Measurements from ENCODE around the gene ITGB1BP1. TPM values are rescaled to one million over a fixed set of nuclear protein-coding genes. Genes with fewer than 3 reads are reported as not detected.

The ITGB1BP1 gene
- total and polyA plus RNA-seq, 9 of the 15 experiments (the other 6 are each of a cell fraction or from before 2014, with no cell fraction given), result 37.8 to 95.3 (median 50.4) TPM

DNA sequence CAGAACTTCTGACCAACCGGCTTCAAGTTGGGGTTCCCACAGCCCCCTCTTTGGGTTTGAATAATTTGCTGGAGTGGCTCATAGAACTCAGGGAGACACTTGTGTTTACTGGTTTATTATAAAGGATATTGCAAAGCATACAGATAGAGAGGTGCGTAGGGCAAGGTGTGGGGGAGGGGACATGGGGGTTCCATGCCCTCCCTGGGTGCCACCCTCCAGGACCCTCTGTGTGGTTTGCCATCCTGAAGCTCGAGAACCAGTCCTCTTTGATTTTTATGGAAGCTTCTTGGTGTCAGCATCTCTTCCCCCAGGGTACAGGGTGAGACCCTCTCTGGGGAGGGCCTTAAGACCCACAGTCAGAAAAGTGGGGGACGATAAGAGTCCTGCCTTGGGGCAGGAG, 38.8 kb downstream of the ITGB1BP1 start:
- ATAC-seq (no peak), DNase-seq (ENCODE audit: extremely low read depth in 1 of 4, low spot score in 3 of 4) (no peak), FAIRE-seq (no peak)
- CTCF ChIA-PET (ENCODE audit: low intra/inter-chr PET ratio), result no interaction called here
- Histone ChIP-seq H2AFZ (ENCODE audit: low read depth, low read length) (no peak overlapping the region), H3K9me3 (replicated peaks; ENCODE audit: control insufficient read depth, insufficient read depth, low read depth, low read length) (no peaks in the 10 kb centered on the region), H3K4me3 (no peak overlapping the region), H3K36me3 (ENCODE audit: control insufficient read depth, insufficient read depth, low read length) (no peaks in the 10 kb centered on the region), H3K27ac (ENCODE audit: extremely low read depth, low read depth, low read length) (no peak overlapping the region), H4K20me1 (replicated peaks; ENCODE audit: control insufficient read depth, insufficient read depth, low read length) (no peaks in the 10 kb centered on the region), H3K9ac (ENCODE audit: insufficient read depth in 1 of 2, low read depth in 2 of 2, low read length in 2 of 2) (no peak overlapping the region), H3K27me3 (ENCODE audit: control insufficient read depth in 2 of 2, insufficient read depth in 2 of 2, low read length in 2 of 2) (no peaks in the 10 kb centered on the region), H3K9me1 (ENCODE audit: control insufficient read depth, insufficient read depth, low read length) (no peaks in the 10 kb centered on the region), H3K4me2 (ENCODE audit: insufficient read depth, low read length) (no peak overlapping the region), H3K79me2 (ENCODE audit: control insufficient read depth, insufficient read depth, low read length) (no peaks in the 10 kb centered on the region), H3K4me1 (replicated peaks in 1 of 2; ENCODE audit: control insufficient read depth in 2 of 2, insufficient read depth in 2 of 2, low read length in 2 of 2) (peaks cover 8 to 10% of the 10 kb centered on the region in 2 experiments; a peak in 4 of 5 replicates)
- POLR2A ChIA-PET, result no interaction called here
- intact Hi-C loops (cut with micrococcal nuclease) (no loop called here), in situ Hi-C loops (cut with MboI) (no loop called here)
- TF ChIP-seq, protein P1, sequence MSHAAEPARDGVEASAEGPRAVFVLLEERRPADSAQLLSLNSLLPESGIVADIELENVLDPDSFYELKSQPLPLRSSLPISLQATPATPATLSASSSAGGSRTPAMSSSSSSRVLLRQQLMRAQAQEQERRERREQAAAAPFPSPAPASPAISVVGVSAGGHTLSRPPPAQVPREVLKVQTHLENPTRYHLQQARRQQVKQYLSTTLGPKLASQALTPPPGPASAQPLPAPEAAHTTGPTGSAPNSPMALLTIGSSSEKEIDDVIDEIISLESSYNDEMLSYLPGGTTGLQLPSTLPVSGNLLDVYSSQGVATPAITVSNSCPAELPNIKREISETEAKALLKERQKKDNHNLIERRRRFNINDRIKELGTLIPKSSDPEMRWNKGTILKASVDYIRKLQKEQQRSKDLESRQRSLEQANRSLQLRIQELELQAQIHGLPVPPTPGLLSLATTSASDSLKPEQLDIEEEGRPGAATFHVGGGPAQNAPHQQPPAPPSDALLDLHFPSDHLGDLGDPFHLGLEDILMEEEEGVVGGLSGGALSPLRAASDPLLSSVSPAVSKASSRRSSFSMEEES (CRISPR knock-in tag; IDR thresholded peaks at IDR 0.05), result no peak
- TF ChIP-seq FOXJ2 (tag; IDR thresholded peaks at IDR 0.05), result no peak
- no peak for TF ChIP-seq NCOA1 (IDR thresholded peaks at IDR 0.05; ENCODE audit: low read depth)
- no peak for TF ChIP-seq FOXP1 (CRISPR knock-in tag; IDR thresholded peaks at IDR 0.05)
- no peak for TF ChIP-seq RHOXF2B (CRISPR knock-in tag; conservative IDR thresholded peaks at IDR 0.05)
- no peak for TF ChIP-seq CSDE1 (IDR thresholded peaks at IDR 0.05)
- TF ChIP-seq GTF2A2 (tag; IDR thresholded peaks at IDR 0.05), result no peak
- no peak for TF ChIP-seq ZNF707 (CRISPR knock-in tag; conservative IDR thresholded peaks at IDR 0.05)
- no peak for TF ChIP-seq NFE2 (IDR thresholded peaks at IDR 0.05; ENCODE audit: low read depth)
- TF ChIP-seq PTRF (tag; IDR thresholded peaks at IDR 0.05), result no peak
- TF ChIP-seq ZNF780A (CRISPR knock-in tag; IDR thresholded peaks at IDR 0.05), result no peak
- TF ChIP-seq KAT2B (IDR thresholded peaks at IDR 0.05; ENCODE audit: low read depth, low read length), result no peak
- TF ChIP-seq KHSRP (IDR thresholded peaks at IDR 0.05), result no peak
- no peak for TF ChIP-seq TARDBP (IDR thresholded peaks at IDR 0.05)
- 52% methylated on average over 3 of the region's 4 CpGs for WGBS (ENCODE audit: insufficient coverage, low coverage, missing lambda C conversion rate)
- BruUV-seq (replicated peaks), result no TSS peak
